ENCODE data around the gene CPNE6.
"Not testable (repeated sequence)": the region's sequence is repeated elsewhere in the genome, so short reads cannot be mapped to it uniquely, and the experiment has no call there.

Gene CPNE6

GRCh38 chr14:24071144-24071697 lies at the start of gene CPNE6:
CPNE6 (plus strand) TSS chr14:24071562; CDS start chr14:24072937, 1,375 bp downstream.
- no peaks in the 10 kb centered on the region for H3K27me3 Mint-ChIP-seq
- peaks cover 14% of the 10 kb centered on the region for H3K4me1 Mint-ChIP-seq (ENCODE audit: low read depth)
- H3K9me3 Mint-ChIP-seq: no peaks in the 10 kb centered on the region
- peak within 1 kb of the TSS; percentile 1 for H3K4me3 Mint-ChIP-seq
- no peak within 1 kb of the TSS for H3K27ac Mint-ChIP-seq
- H3K36me3 Mint-ChIP-seq (ENCODE audit: low read depth): no peaks in the 10 kb centered on the region

GRCh38 chr14:24024939-24025418 lies 46.4 kb upstream of the CPNE6 start:
- not testable (repeated sequence) for H3K36me3 Mint-ChIP-seq (ENCODE audit: low read depth); H3K9me3 Mint-ChIP-seq; H3K4me3 Mint-ChIP-seq; H3K27me3 Mint-ChIP-seq; H3K4me1 Mint-ChIP-seq (ENCODE audit: low read depth); H3K27ac Mint-ChIP-seq

DNA sequence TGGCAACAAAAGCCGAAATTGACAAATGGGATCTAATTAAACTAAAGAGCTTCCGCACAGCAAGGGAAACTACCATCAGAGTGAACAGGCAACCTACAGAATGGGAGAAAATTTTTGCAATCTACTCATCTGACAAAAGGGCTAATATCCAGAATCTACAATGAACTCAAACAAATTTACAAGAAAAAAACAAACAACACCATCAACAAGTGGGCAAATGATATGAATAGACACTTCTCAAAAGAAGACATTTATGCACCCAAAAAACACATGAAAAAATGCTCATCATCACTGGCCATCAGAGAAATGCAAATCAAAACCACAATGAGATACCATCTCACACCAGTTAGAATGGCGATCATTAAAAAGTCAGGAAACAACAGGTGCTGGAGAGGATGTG lies 41.7 kb upstream of the CPNE6 start:
- not testable (repeated sequence) for H3K27me3 Mint-ChIP-seq; H3K27ac Mint-ChIP-seq; H3K36me3 Mint-ChIP-seq (ENCODE audit: low read depth); H3K4me3 Mint-ChIP-seq; H3K4me1 Mint-ChIP-seq (ENCODE audit: low read depth); H3K9me3 Mint-ChIP-seq

DNA sequence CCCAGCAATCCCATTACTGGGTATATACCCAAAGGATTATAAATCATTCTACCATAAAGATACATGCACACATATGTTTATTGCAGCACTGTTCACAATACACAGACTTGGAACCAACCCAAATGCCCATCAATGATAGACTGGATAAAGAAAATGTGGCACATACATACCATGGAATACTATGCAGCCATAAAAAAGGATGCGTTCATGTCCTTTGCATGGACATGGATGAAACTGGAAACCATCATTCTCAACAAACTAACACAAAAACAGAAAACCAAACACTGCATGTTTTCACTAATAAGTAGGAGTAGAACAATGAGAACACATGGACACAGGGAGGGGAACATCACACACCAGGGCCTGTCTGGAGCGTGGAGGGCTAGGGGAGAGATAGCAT lies 40.0 kb upstream of the CPNE6 start:
- H3K27me3 Mint-ChIP-seq; H3K36me3 Mint-ChIP-seq (ENCODE audit: low read depth): not testable (repeated sequence)

GRCh38 chr14:24032727-24033418 lies 38.5 kb upstream of the CPNE6 start:
- H3K4me1 Mint-ChIP-seq (ENCODE audit: low read depth): peaks cover 9% of the 10 kb centered on the region
- no peak overlapping the region for H3K27ac Mint-ChIP-seq
- no peaks in the 10 kb centered on the region for H3K36me3 Mint-ChIP-seq (ENCODE audit: low read depth)
- H3K27me3 Mint-ChIP-seq: no peaks in the 10 kb centered on the region
- no peak overlapping the region for H3K4me3 Mint-ChIP-seq
- H3K9me3 Mint-ChIP-seq: no peaks in the 10 kb centered on the region

More for the DNA sequence above, 40.0 kb upstream of the CPNE6 start:
- not testable (repeated sequence) for H3K9me3 Mint-ChIP-seq; H3K4me1 Mint-ChIP-seq (ENCODE audit: low read depth); H3K4me3 Mint-ChIP-seq; H3K27ac Mint-ChIP-seq

- Mint-ChIP-seq H3K27ac (peak overlapping the region; percentile 16), H3K4me3 (peak overlapping the region; percentile 90)
- H3K36me3 Mint-ChIP-seq (ENCODE audit: low read depth); H3K9me3 Mint-ChIP-seq; H3K4me1 Mint-ChIP-seq (ENCODE audit: low read depth); H3K27me3 Mint-ChIP-seq: not testable (repeated sequence)
Measured at GRCh38 chr14:24035769-24036168, 35.6 kb upstream of the CPNE6 start.

GRCh38 chr14:24036169-24036962 lies 35.0 kb upstream of the CPNE6 start:
- Mint-ChIP-seq H3K36me3 (ENCODE audit: low read depth) (no peaks in the 10 kb centered on the region), H3K27me3 (no peaks in the 10 kb centered on the region), H3K4me1 (ENCODE audit: low read depth) (peaks cover 9% of the 10 kb centered on the region), H3K4me3 (peak overlapping the region; percentile 90), H3K27ac (peak overlapping the region; percentile 82), H3K9me3 (no peaks in the 10 kb centered on the region)

- H3K27me3 Mint-ChIP-seq: not testable (repeated sequence)
Measured at GRCh38 chr14:24036963-24037657, 34.3 kb upstream of the CPNE6 start.

DNA sequence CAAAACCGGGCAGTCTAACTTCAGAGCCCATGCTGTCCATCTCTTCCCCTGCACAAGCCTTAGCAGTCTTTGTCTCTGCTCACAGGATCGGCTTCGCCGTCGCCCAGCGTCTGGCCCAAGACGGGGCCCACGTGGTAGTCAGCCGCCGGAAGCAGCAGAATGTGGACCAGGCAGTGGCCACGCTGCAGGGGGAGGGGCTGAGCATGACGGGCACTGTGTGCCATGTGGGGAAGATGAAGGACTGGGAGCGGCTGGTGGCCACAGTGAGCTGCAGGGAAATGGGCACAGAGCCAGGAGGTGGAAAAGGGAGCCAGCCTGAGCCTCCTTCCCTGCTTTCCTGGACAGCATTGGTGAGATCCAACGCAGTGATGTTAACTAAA lies 33.7 kb upstream of the CPNE6 start:
- Mint-ChIP-seq H3K4me3 (no peak overlapping the region), H3K27me3 (no peaks in the 10 kb centered on the region), H3K4me1 (ENCODE audit: low read depth) (peaks cover 9% of the 10 kb centered on the region), H3K9me3 (no peaks in the 10 kb centered on the region), H3K36me3 (ENCODE audit: low read depth) (no peaks in the 10 kb centered on the region), H3K27ac (no peak overlapping the region)

More at GRCh38 chr14:24036963-24037657, 34.3 kb upstream of the CPNE6 start:
- not testable (repeated sequence) for H3K4me1 Mint-ChIP-seq (ENCODE audit: low read depth); H3K9me3 Mint-ChIP-seq; H3K36me3 Mint-ChIP-seq (ENCODE audit: low read depth)
- H3K4me3 Mint-ChIP-seq: peak overlapping the region; percentile 90
- peak overlapping the region; percentile 82 for H3K27ac Mint-ChIP-seq

GRCh38 chr14:24038686-24039085 lies 32.7 kb upstream of the CPNE6 start:
- Mint-ChIP-seq H3K9me3 (no peaks in the 10 kb centered on the region), H3K36me3 (ENCODE audit: low read depth) (no peaks in the 10 kb centered on the region), H3K27me3 (no peaks in the 10 kb centered on the region), H3K27ac (no peak overlapping the region), H3K4me3 (no peak overlapping the region), H3K4me1 (ENCODE audit: low read depth) (peaks cover 9% of the 10 kb centered on the region)

DNA sequence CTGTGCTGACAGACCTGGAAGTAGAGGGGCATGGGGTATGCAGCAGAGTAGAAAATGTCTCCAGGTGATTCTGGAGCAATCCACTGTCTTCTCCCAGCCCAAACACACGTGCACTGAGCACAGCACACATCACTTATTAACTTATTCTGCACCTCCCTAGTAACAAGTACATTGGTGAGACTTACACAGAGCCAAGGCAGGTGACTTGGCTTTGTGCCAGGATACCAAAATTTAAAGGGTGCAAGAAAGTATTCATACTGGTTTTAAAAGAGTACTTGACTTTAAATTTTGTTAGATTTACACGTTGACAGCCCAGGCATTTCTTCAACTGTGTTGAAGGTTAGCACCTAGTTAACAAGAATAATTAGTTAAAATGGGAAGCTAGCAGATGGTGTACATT lies 30.7 kb upstream of the CPNE6 start:
- Mint-ChIP-seq H3K9me3 (no peaks in the 10 kb centered on the region), H3K4me1 (ENCODE audit: low read depth) (peaks cover 20% of the 10 kb centered on the region), H3K27me3 (no peaks in the 10 kb centered on the region), H3K4me3 (no peak overlapping the region), H3K27ac (no peak overlapping the region), H3K36me3 (ENCODE audit: low read depth) (no peaks in the 10 kb centered on the region)

GRCh38 chr14:24042746-24043145 lies 28.6 kb upstream of the CPNE6 start:
- Mint-ChIP-seq H3K27ac (no peak overlapping the region), H3K4me3 (no peak overlapping the region), H3K9me3 (no peaks in the 10 kb centered on the region), H3K27me3 (peaks cover 3% of the 10 kb centered on the region), H3K4me1 (ENCODE audit: low read depth) (peaks cover 11% of the 10 kb centered on the region), H3K36me3 (ENCODE audit: low read depth) (no peaks in the 10 kb centered on the region)

- H3K36me3 Mint-ChIP-seq (ENCODE audit: low read depth); H3K27ac Mint-ChIP-seq; H3K9me3 Mint-ChIP-seq; H3K4me3 Mint-ChIP-seq: not testable (repeated sequence)
- H3K27me3 Mint-ChIP-seq: peaks cover 25% of the 10 kb centered on the region
- peaks cover 40% of the 10 kb centered on the region for H3K4me1 Mint-ChIP-seq (ENCODE audit: low read depth)
Measured at GRCh38 chr14:24049002-24049401, 22.4 kb upstream of the CPNE6 start.

GRCh38 chr14:24050753-24051152 lies 20.6 kb upstream of the CPNE6 start:
- Mint-ChIP-seq H3K4me1 (ENCODE audit: low read depth) (peaks cover 30% of the 10 kb centered on the region), H3K4me3 (peak overlapping the region; percentile 69), H3K27me3 (peaks cover 29% of the 10 kb centered on the region)
- not testable (repeated sequence) for H3K27ac Mint-ChIP-seq; H3K36me3 Mint-ChIP-seq (ENCODE audit: low read depth); H3K9me3 Mint-ChIP-seq

Data from stimulated activated naive CD8-positive, alpha-beta T cell treated with anti-CD3 and anti-CD28 coated beads, Interleukin-15, Interleukin-2, amounts not matched to agents 100 ng/mL and 50 ng/mL, for 24 hours (primary cell).